HEK293 (cell line): ENCODE results near the gene TSGA10IP.

ENCODE experiments used
- CTCF ChIA-PET: fragments of 350-600 bp; formaldehyde crosslinking; extraction: SDS; loops from one replicate; lab custom pipeline; 2021; ENCODE audit warnings: antibody characterized with exemption; lab: Yijun Ruan, JAX
- POLR2A ChIA-PET: fragments of 300-600 bp; formaldehyde crosslinking; extraction: SDS; loops from one replicate; lab custom pipeline; 2020; ENCODE audit warnings: antibody characterized with exemption, inconsistent platforms; lab: Yijun Ruan, JAX
- H3K27ac ChIP-seq: fragments of 200-500 bp; sonication (Bioruptor generic); 2 replicates; pipeline ENCODE4 v1.5.1; 2014; ENCODE audit warnings: low read depth, low read length, control low read depth, inconsistent platforms; ENCODE audit errors: extremely low read depth
- H3K36me3 ChIP-seq, 2 experiments: fragments of 200-500 bp in 1 of 2; sonication (Bioruptor generic) in 1 of 2; 1 replicate in 1 of 2; 2 replicates in 1 of 2; pipeline ENCODE4 v1.5.1; 2014 to 2017; ENCODE audit warnings: inconsistent platforms in 2 of 2, low read length in 2 of 2; ENCODE audit not compliant: control insufficient read depth in 2 of 2, insufficient read depth in 1 of 2
- H3K4me1 ChIP-seq: fragments of 200-500 bp; sonication (Bioruptor generic); 2 replicates; pipeline ENCODE4 v1.5.1; 2014; ENCODE audit warnings: mild to moderate bottlenecking, low read length, inconsistent platforms; ENCODE audit not compliant: control insufficient read depth, insufficient read depth
- H3K4me3 ChIP-seq: 2 replicates; pipeline ENCODE4 v1.5.1; 2011; ENCODE audit warnings: low read depth, mild to moderate bottlenecking, control low read depth, low read length, moderate library complexity
- H3K9me3 ChIP-seq: fragments of 200-500 bp; sonication (Bioruptor generic); 2 replicates; pipeline ENCODE4 v1.5.1; 2014; ENCODE audit warnings: low read depth, low read length, inconsistent platforms; ENCODE audit not compliant: control insufficient read depth, insufficient read depth
- GFI1B ChIP-seq: fragments of 450-650 bp; formaldehyde crosslinking; IDR thresholded peaks from 2 replicates; pipeline ENCODE4 v1.5.1; 2016; ENCODE audit warnings: missing biosample characterization, missing genetic modification characterization
- PRDM10 ChIP-seq: fragments of 450-650 bp; formaldehyde crosslinking; IDR thresholded peaks from 2 replicates; pipeline ENCODE4 v1.5.1; 2016; ENCODE audit warnings: missing biosample characterization, missing genetic modification characterization
- TSHZ1 ChIP-seq: fragments of 450-650 bp; formaldehyde crosslinking; IDR thresholded peaks from 2 replicates; pipeline ENCODE4 v1.5.1; 2016; ENCODE audit warnings: missing biosample characterization, missing genetic modification characterization, borderline replicate concordance
- ZBTB6 ChIP-seq: fragments of 450-650 bp; formaldehyde crosslinking; IDR thresholded peaks from 2 replicates; pipeline ENCODE4 v1.5.1; 2017; ENCODE audit warnings: missing biosample characterization, missing genetic modification characterization
- ZBTB8A ChIP-seq: fragments of 450-650 bp; formaldehyde crosslinking; IDR thresholded peaks from 2 replicates; pipeline ENCODE4 v1.5.1; 2016; ENCODE audit warnings: missing biosample characterization, missing genetic modification characterization
- ZIC2 ChIP-seq: fragments of 450-650 bp; formaldehyde crosslinking; IDR thresholded peaks from 2 replicates; pipeline ENCODE4 v1.5.1; 2016; ENCODE audit warnings: missing biosample characterization, missing genetic modification characterization
- ZNF132 ChIP-seq: fragments of 450-650 bp; formaldehyde crosslinking; IDR thresholded peaks from 2 replicates; pipeline ENCODE4 v1.5.1; 2017; ENCODE audit warnings: missing biosample characterization, missing genetic modification characterization, borderline replicate concordance
- ZNF146 ChIP-seq: fragments of 450-650 bp; formaldehyde crosslinking; IDR thresholded peaks from 2 replicates; pipeline ENCODE4 v1.5.1; 2016; ENCODE audit warnings: missing biosample characterization, missing genetic modification characterization
- ZNF2 ChIP-seq: fragments of 450-650 bp; formaldehyde crosslinking; IDR thresholded peaks from 2 replicates; pipeline ENCODE4 v1.5.1; 2016; ENCODE audit warnings: missing biosample characterization, missing genetic modification characterization
- ZNF335 ChIP-seq: fragments of 450-650 bp; formaldehyde crosslinking; conservative IDR thresholded peaks from 2 replicates; pipeline ENCODE4 v1.5.1; 2016; ENCODE audit warnings: missing biosample characterization, missing genetic modification characterization
- ZNF366 ChIP-seq: fragments of 450-650 bp; formaldehyde crosslinking; conservative IDR thresholded peaks from 2 replicates; pipeline ENCODE4 v1.5.1; 2016; ENCODE audit warnings: missing biosample characterization, missing genetic modification characterization
- ZNF423 ChIP-seq: fragments of 450-650 bp; formaldehyde crosslinking; IDR thresholded peaks from 2 replicates; pipeline ENCODE4 v1.5.1; 2016; ENCODE audit warnings: missing biosample characterization, missing genetic modification characterization
- ZNF514 ChIP-seq: fragments of 450-650 bp; formaldehyde crosslinking; IDR thresholded peaks from 2 replicates; pipeline ENCODE4 v1.5.1; 2016; ENCODE audit warnings: missing biosample characterization, missing genetic modification characterization
- ZNF610 ChIP-seq: fragments of 450-650 bp; formaldehyde crosslinking; IDR thresholded peaks from 2 replicates; pipeline ENCODE4 v1.5.1; 2016; ENCODE audit warnings: missing biosample characterization, missing genetic modification characterization, borderline replicate concordance
- ZNF701 ChIP-seq: fragments of 450-650 bp; formaldehyde crosslinking; IDR thresholded peaks from 2 replicates; pipeline ENCODE4 v1.5.1; 2016; ENCODE audit warnings: missing biosample characterization, missing genetic modification characterization
- ZNF791 ChIP-seq: fragments of 450-650 bp; formaldehyde crosslinking; IDR thresholded peaks from 2 replicates; pipeline ENCODE4 v1.5.1; 2016; ENCODE audit warnings: missing biosample characterization, missing genetic modification characterization
- ZSCAN16 ChIP-seq: fragments of 450-650 bp; formaldehyde crosslinking; IDR thresholded peaks from 2 replicates; pipeline ENCODE4 v1.5.1; 2016; ENCODE audit warnings: missing biosample characterization, missing genetic modification characterization
- ZXDB ChIP-seq: fragments of 450-650 bp; formaldehyde crosslinking; IDR thresholded peaks from 2 replicates; pipeline ENCODE4 v1.5.1; 2016; ENCODE audit warnings: missing biosample characterization, missing genetic modification characterization
- TF ChIP-seq, protein P1 (sequence below): fragments of 450-650 bp; formaldehyde crosslinking; IDR thresholded peaks from 2 replicates; pipeline ENCODE4 v1.5.1; 2017; ENCODE audit warnings: missing biosample characterization, missing genetic modification characterization

TSGA10IP gene

DNA sequence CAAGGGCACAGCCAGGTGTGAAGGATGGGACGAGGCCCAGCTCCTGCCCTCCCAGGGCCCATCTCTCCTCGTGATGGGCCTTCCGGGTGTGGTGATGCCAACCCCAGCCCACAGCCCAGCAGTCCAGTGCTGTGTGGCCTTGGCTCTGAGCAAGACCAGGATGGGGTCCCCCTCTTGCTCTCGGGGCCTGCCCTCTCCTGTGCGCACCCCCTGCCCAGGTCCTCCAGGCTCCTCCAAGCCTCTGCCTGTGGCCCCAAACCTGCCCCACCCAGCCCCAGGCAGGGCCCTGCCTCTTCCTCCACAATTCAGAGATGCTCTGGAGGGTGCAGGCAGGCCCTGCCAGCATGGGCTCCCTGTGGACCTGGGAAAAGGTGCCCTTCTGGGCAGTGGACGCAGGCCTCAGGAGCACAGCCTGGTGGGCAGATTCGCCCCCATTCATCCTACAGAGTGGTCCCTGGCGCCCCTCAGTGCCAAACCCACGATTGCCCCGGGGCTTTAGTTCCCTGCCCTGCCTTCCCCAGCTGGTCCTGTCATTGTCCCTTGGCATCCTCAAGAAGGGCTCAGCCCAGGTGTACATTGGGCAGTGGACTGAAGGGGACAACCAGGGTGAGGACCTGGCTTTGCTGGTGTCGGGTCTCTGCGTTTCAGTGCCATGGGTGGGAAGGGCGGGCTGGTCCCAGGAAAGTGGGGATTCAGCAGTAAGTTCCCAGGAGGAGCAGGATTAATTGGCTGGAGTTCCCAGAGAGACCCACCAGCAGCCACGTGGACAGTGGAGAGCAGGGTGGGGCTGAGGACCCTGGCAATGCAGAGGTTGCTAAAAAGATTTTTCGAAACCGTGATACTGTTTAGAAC is 36.9 kb downstream of the TSGA10IP start:
- CTCF ChIA-PET, result interaction anchor here (0.6 to 2.2 kb wide), 2 partner anchors 11 to 97 kb away, joined by 5 to 8 read pairs; no protein-coding TSS in a partner anchor
- TF ChIP-seq, protein P1, sequence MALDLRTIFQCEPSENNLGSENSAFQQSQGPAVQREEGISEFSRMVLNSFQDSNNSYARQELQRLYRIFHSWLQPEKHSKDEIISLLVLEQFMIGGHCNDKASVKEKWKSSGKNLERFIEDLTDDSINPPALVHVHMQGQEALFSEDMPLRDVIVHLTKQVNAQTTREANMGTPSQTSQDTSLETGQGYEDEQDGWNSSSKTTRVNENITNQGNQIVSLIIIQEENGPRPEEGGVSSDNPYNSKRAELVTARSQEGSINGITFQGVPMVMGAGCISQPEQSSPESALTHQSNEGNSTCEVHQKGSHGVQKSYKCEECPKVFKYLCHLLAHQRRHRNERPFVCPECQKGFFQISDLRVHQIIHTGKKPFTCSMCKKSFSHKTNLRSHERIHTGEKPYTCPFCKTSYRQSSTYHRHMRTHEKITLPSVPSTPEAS, result no peak
- TF ChIP-seq ZNF366 (tag by site-specific recombination) (no peak), ZXDB (no peak), ZBTB8A (tag by site-specific recombination) (no peak), ZNF701 (tag by site-specific recombination) (no peak), PRDM10 (tag by site-specific recombination) (no peak), ZSCAN16 (no peak), GFI1B (no peak)
- TF ChIP-seq, all 188 proteins: peak for 0

GRCh38 chr11:65982824-65983588 is 37.7 kb downstream of the TSGA10IP start:
- H3K9me3 ChIP-seq, result no peaks in the 10 kb centered on the region
- no peaks in the 10 kb centered on the region for H3K4me1 ChIP-seq
- no peak for TF ChIP-seq ZNF132 (tag by site-specific recombination)
- no peak for TF ChIP-seq ZNF335 (tag by site-specific recombination)
- no peak for TF ChIP-seq ZNF146 (tag by site-specific recombination)
- TF ChIP-seq ZNF423 (tag by site-specific recombination), result no peak
- no peak for TF ChIP-seq ZBTB6 (tag by site-specific recombination)
- no peak for TF ChIP-seq ZNF514 (tag by site-specific recombination)
- no peak for TF ChIP-seq ZNF2 (tag by site-specific recombination)
- TF ChIP-seq TSHZ1 (tag by site-specific recombination), result no peak
- TF ChIP-seq ZNF610 (tag by site-specific recombination), result no peak
- no peak for TF ChIP-seq ZNF791 (tag by site-specific recombination)
- TF ChIP-seq ZIC2 (tag by site-specific recombination), result no peak
- ChIA-PET CTCF (interaction anchor here (2.2 kb wide), 1 partner anchor 98 kb away, joined by 8 read pairs; no protein-coding TSS in a partner anchor), POLR2A (interaction anchor here (0.6 kb wide), 1 partner anchor 112 kb away, joined by 3 read pairs; no protein-coding TSS in a partner anchor)
- peaks cover 0 to 16% of the 10 kb centered on the region in 2 experiments; a peak in 1 of 3 replicates for H3K36me3 ChIP-seq
- H3K4me3 ChIP-seq, result no peak overlapping the region
- H3K27ac ChIP-seq, result no peak overlapping the region

More for the DNA sequence above, 36.9 kb downstream of the TSGA10IP start:
- Histone ChIP-seq H3K4me1 (no peaks in the 10 kb centered on the region), H3K4me3 (no peak overlapping the region), H3K36me3 (peaks cover 0 to 24% of the 10 kb centered on the region in 2 experiments; a peak in 1 of 3 replicates), H3K27ac (no peak overlapping the region), H3K9me3 (no peaks in the 10 kb centered on the region)
- POLR2A ChIA-PET, result interaction anchor here (0.6 to 1.1 kb wide), 2 partner anchors 9 to 111 kb away, joined by 3 to 4 read pairs; no protein-coding TSS in a partner anchor
